HUES64 (cell line): ENCODE data around the gene BCORL1.

Experiments
- H3K27ac ChIP-seq: 2 replicates; pipeline ENCODE4 v1.7.0; 2013; ENCODE audit warnings: low read depth, low read length, inconsistent platforms
- H3K27me3 ChIP-seq: 2 replicates; pipeline ENCODE4 v1.6.1; 2013; ENCODE audit warnings: mild to moderate bottlenecking, low read length; ENCODE audit not compliant: insufficient read depth
- H3K36me3 ChIP-seq: 2 replicates; pipeline ENCODE4 v1.6.1; 2013; ENCODE audit warnings: mild to moderate bottlenecking, low read length; ENCODE audit not compliant: insufficient read depth
- H3K4me1 ChIP-seq: 2 replicates; pipeline ENCODE4 v1.6.1; 2013; ENCODE audit warnings: mild to moderate bottlenecking, low read length, moderate library complexity; ENCODE audit not compliant: insufficient read depth
- H3K4me3 ChIP-seq: 2 replicates; pipeline ENCODE4 v1.5.1; 2013; ENCODE audit warnings: mild to moderate bottlenecking, low read length, moderate library complexity
- H3K9ac ChIP-seq: 2 replicates; pipeline ENCODE4 v1.6.1; 2013; ENCODE audit warnings: mild to moderate bottlenecking, low read depth, low read length
- H3K9me3 ChIP-seq: 2 replicates; pipeline ENCODE4 v1.6.1; 2013; ENCODE audit warnings: low read depth, low read length; ENCODE audit not compliant: insufficient read depth
- WGBS: fragments of 150-250, 120-280 bp; methylation state at CpG from one replicate; pipeline ENCODE4 v1.1.7; 2013; ENCODE audit warnings: missing lambda C conversion rate; 5-methylcytosine and 5-hydroxymethylcytosine counted together

The BCORL1 gene

GRCh38 chrX:130034178-130034577, 51.7 kb downstream of the BCORL1 start:
- WGBS, result 93% methylated on average over 7 of the region's 7 CpGs
- Histone ChIP-seq H3K4me3 (no peak overlapping the region), H3K9ac (no peak overlapping the region), H3K27ac (no peak overlapping the region), H3K4me1 (no peaks in the 10 kb centered on the region), H3K36me3 (peaks cover 8% of the 10 kb centered on the region; the same call in 1 of the 2 replicates), H3K9me3 (no peaks in the 10 kb centered on the region), H3K27me3 (no peaks in the 10 kb centered on the region)

DNA sequence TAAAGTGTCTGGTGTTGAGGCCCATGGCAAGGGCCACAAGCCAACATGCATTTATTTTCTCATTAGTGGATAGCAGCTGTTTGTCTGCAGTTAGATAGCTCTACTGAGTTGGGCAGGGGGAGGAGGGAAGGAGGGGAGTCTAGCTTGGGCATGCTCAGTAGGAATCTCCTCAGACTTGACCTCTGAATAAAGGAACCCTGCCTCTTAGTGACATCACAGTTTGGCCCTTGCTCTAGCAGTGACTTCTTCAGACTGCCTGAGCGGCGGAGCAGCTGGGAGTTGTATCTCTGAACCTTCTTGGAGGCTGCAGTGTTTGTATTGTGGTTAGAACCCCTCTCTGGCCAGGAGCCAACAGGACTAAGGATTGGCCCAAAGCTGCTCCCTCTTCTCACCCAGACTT, 57.4 kb downstream of the BCORL1 start:
- no peaks in the 10 kb centered on the region for H3K9me3 ChIP-seq
- H3K27ac ChIP-seq, result no peak overlapping the region
- H3K4me1 ChIP-seq, result no peaks in the 10 kb centered on the region
- H3K4me3 ChIP-seq, result no peak overlapping the region
- peaks cover 8% of the 10 kb centered on the region; the same call in 1 of the 2 replicates for H3K36me3 ChIP-seq
- WGBS, result 83% methylated on average over 2 of the region's 2 CpGs
- no peaks in the 10 kb centered on the region for H3K27me3 ChIP-seq
- no peak overlapping the region for H3K9ac ChIP-seq

DNA sequence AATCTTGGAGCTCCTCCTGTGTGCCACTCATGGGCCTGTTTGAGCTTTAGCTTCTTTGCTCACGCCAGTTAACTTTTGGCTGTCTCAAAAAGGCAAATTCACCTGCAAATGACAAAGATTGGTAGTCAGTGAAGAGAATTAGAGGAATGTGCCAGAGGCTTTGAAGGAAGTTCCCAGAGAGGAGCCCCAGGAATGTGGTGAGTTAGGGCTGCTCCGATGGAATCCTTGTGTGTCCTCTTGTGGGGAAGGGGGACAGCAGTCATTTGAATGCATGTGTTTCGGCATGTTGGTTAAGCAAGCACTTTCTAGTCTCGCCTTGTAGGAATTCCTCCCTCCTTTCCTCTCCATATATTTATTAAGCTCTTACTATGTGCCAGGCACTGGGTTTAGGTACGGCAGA, 65.0 kb downstream of the BCORL1 start:
- 81% methylated on average over 4 of the region's 5 CpGs for WGBS
- Histone ChIP-seq H3K27me3 (no peaks in the 10 kb centered on the region; the same call in 1 of the 2 replicates), H3K9ac (no peak overlapping the region), H3K9me3 (no peaks in the 10 kb centered on the region), H3K36me3 (peaks cover 20% of the 10 kb centered on the region; the same call in 1 of the 2 replicates), H3K27ac (no peak overlapping the region), H3K4me1 (no peaks in the 10 kb centered on the region), H3K4me3 (no peak overlapping the region)

DNA sequence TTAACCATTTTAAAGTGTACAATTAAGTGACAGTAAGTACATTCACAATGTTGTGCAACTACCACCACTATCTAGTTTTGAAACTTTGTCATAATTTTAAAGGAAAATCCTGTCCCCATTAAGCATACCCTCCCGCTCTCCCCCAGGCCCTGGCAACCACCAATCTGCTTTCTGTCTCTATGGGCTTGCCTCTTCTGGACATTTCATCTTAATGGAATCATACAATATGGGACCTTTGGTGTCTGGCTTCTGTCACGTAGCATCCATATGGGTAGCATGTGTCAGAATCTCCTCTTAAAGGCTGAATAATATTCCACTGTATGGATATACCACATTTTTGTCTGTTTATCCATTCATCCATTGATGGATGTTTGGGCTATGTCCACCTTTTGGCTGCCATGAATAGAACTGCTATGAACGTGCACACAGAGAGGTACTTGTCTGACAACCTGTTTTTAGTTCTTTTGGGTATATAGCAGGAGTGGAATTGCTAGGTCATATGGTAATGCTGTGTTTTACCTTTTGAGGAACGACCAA, 66.3 kb downstream of the BCORL1 start:
- no peaks in the 10 kb centered on the region; the same call in 1 of the 2 replicates for H3K27me3 ChIP-seq
- no peak overlapping the region for H3K9ac ChIP-seq
- no peaks in the 10 kb centered on the region for H3K4me1 ChIP-seq
- no peak overlapping the region for H3K4me3 ChIP-seq
- no peak overlapping the region for H3K27ac ChIP-seq
- H3K9me3 ChIP-seq, result no peaks in the 10 kb centered on the region
- WGBS, result 88% methylated on average over 3 of the region's 4 CpGs
- peaks cover 20% of the 10 kb centered on the region; the same call in 1 of the 2 replicates for H3K36me3 ChIP-seq

GRCh38 chrX:130049821-130050220, 67.4 kb downstream of the BCORL1 start:
- no peak overlapping the region for H3K27ac ChIP-seq
- 90% methylated on average over 8 of the region's 8 CpGs for WGBS
- H3K27me3 ChIP-seq, result no peaks in the 10 kb centered on the region; the same call in 1 of the 2 replicates
- H3K9ac ChIP-seq, result no peak overlapping the region
- H3K4me3 ChIP-seq, result no peak overlapping the region
- H3K9me3 ChIP-seq, result no peaks in the 10 kb centered on the region
- H3K36me3 ChIP-seq, result peaks cover 20% of the 10 kb centered on the region; the same call in 1 of the 2 replicates
- H3K4me1 ChIP-seq, result no peaks in the 10 kb centered on the region

GRCh38 chrX:130051176-130051845, 68.9 kb downstream of the BCORL1 start:
- Histone ChIP-seq H3K9me3 (no peaks in the 10 kb centered on the region), H3K27me3 (no peaks in the 10 kb centered on the region; the same call in 1 of the 2 replicates), H3K4me1 (0 out of 2 replicates have a peak, but pooled peaks cover 4% of the 10 kb centered on the region), H3K9ac (no peak overlapping the region), H3K4me3 (no peak overlapping the region), H3K27ac (no peak overlapping the region), H3K36me3 (peaks cover 20% of the 10 kb centered on the region; the same call in 1 of the 2 replicates)
- WGBS, result 85% methylated on average over 10 of the region's 12 CpGs

DNA sequence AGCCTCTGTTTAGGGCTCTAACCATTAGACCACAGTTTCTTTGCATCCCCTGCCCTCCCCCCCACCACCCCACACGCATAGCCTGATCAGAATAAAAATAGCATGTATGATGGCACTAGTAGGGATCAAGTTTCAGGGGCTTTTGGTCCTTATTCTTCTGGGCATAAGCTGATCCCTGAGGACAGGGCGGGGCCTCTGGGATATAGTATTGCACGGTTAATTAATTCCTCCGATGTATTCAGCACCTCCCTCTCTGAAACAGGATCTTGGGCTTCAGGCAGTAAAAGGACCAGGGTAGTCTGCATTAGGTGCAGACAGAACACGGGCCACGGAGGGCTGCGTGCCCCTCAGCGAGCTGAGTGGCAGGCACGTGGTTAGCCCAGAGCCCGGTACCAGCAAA, 70.8 kb downstream of the BCORL1 start:
- H3K27ac ChIP-seq, result no peak overlapping the region
- H3K9me3 ChIP-seq, result no peaks in the 10 kb centered on the region
- H3K4me3 ChIP-seq, result no peak overlapping the region
- H3K9ac ChIP-seq, result no peak overlapping the region
- 0 out of 2 replicates have a peak, but pooled peaks cover 4% of the 10 kb centered on the region for H3K4me1 ChIP-seq
- peaks cover 14% of the 10 kb centered on the region; the same call in 1 of the 2 replicates for H3K36me3 ChIP-seq
- H3K27me3 ChIP-seq, result peaks cover 1% of the 10 kb centered on the region
- 86% methylated on average over 9 of the region's 10 CpGs for WGBS

DNA sequence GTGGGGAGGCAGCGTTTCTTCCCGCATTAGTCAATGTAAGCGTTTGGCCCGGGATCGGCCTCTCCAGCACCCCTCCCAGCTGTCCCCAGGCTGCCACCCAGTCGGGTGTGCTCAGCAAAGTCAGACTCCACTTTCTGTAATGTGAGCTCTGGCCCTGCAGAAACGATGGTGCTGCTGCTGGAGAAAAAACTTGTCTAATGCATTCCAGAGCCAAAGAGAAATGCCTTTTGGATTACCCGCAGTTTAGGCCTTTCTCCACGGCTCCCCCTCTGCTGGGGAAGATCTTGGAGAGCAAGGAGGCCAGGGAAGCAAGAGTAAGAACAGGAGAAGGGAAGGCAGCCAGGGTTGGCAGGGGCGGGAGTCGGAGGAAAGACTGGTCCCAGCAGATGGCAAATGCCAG, 72.7 kb downstream of the BCORL1 start:
- peaks cover 8% of the 10 kb centered on the region; the same call in 1 of the 2 replicates for H3K36me3 ChIP-seq
- H3K4me1 ChIP-seq, result 0 out of 2 replicates have a peak, but pooled peaks cover 4% of the 10 kb centered on the region
- H3K27ac ChIP-seq, result no peak overlapping the region

GRCh38 chrX:130055899-130056298, 73.5 kb downstream of the BCORL1 start:
- no peak overlapping the region for H3K27ac ChIP-seq
- 0 out of 2 replicates have a peak, but pooled peaks cover 4% of the 10 kb centered on the region for H3K4me1 ChIP-seq
- H3K9me3 ChIP-seq, result no peaks in the 10 kb centered on the region
- peaks cover 23% of the 10 kb centered on the region for H3K27me3 ChIP-seq
- H3K4me3 ChIP-seq, result no peak overlapping the region
- WGBS, result 28% methylated on average over 18 of the region's 18 CpGs
- H3K9ac ChIP-seq, result no peak overlapping the region
- H3K36me3 ChIP-seq, result peaks cover 8% of the 10 kb centered on the region; the same call in 1 of the 2 replicates

More for the DNA sequence above, 72.7 kb downstream of the BCORL1 start:
- Histone ChIP-seq H3K9ac (no peak overlapping the region), H3K4me3 (no peak overlapping the region), H3K27me3 (peaks cover 19% of the 10 kb centered on the region), H3K9me3 (no peaks in the 10 kb centered on the region)
- WGBS, result 67% methylated on average over 11 of the region's 11 CpGs

GRCh38 chrX:130057209-130057608, 74.8 kb downstream of the BCORL1 start:
- Histone ChIP-seq H3K36me3 (peaks cover under 1% of the 10 kb centered on the region; the same call in 1 of the 2 replicates), H3K9me3 (no peaks in the 10 kb centered on the region), H3K4me3 (no peak overlapping the region), H3K27ac (no peak overlapping the region), H3K27me3 (peaks cover 35% of the 10 kb centered on the region), H3K9ac (no peak overlapping the region), H3K4me1 (0 out of 2 replicates have a peak, but pooled peaks cover 4% of the 10 kb centered on the region)
- 72% methylated on average over 5 of the region's 9 CpGs for WGBS

DNA sequence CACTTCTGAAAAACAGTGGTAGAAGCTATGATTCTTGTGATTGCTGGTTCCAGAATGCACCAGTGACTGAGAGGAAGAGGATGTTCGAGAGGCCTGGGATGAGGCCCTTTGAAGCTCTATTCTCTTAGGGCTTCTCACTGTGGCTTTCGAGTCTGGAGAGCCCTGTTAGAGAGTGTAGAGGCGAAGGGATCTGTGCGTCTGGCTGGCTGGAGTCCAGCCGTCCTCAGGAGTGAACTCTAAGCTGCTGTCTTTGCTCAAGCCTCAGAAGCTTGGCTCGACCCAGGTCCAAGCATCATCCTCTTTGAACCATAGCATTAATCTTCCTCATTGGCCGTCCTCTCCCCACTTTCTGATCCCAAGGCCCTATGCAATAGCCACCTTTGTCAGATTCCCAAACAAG, 76.2 kb downstream of the BCORL1 start:
- Histone ChIP-seq H3K27ac (no peak overlapping the region), H3K27me3 (peaks cover 35% of the 10 kb centered on the region), H3K4me1 (0 out of 2 replicates have a peak, but pooled peaks cover 4% of the 10 kb centered on the region), H3K36me3 (no peaks in the 10 kb centered on the region), H3K9me3 (no peaks in the 10 kb centered on the region), H3K9ac (no peak overlapping the region), H3K4me3 (no peak overlapping the region)
- WGBS, result 89% methylated on average over 7 of the region's 7 CpGs
